IMR-90 (cell line): ENCODE measurements around the gene RPS6KA5. TPM values are rescaled to one million over a fixed set of nuclear protein-coding genes. Genes with fewer than 3 reads are reported as not detected.
A peak's percentile ranks its signal among the peaks of the same experiment; 100 is the strongest.

Source experiments
- ATAC-seq: fragments of 200-7000 bp; cut with Tn5 transposase; 2 replicates; pipeline ENCODE4 v1.9.1; 2020; ENCODE audit warnings: low read depth, mild to moderate bottlenecking, moderate library complexity
- BruUV-seq: library from RNA; stranded (reverse); fragments of 400-500 nt; replicated peaks from 2 replicates; lab custom pipeline; 2021; lab: Mats Ljungman, UMichigan
- CTCF ChIA-PET: fragments of 300-600 bp; formaldehyde crosslinking; extraction: SDS; loops from one replicate; lab custom pipeline; 2021; ENCODE audit warnings: antibody characterized with exemption; lab: Yijun Ruan, JAX
- POLR2A ChIA-PET: fragments of 300-600 bp; sonication (Branson Sonifier 250); formaldehyde crosslinking; loops from one replicate; lab custom pipeline; 2022; ENCODE audit warnings: antibody characterized with exemption; ENCODE audit not compliant: unreplicated experiment; lab: Charles Lee
- DNase-seq: peaks from one replicate; pipeline ENCODE4 v3.0.0; 2013
- H2AFZ ChIP-seq: replicated peaks from 2 replicates; pipeline ENCODE3; 2013; ENCODE audit warnings: low read length, mild to moderate bottlenecking; ENCODE audit not compliant: poor library complexity
- H2AK5ac ChIP-seq: 2 replicates; pipeline ENCODE4 v1.6.1; 2013; ENCODE audit warnings: low read depth, low read length, inconsistent platforms
- H2AK9ac ChIP-seq: replicated peaks from 2 replicates; pipeline ENCODE3; 2013; ENCODE audit warnings: mild to moderate bottlenecking, low read depth, low read length, moderate library complexity; ENCODE audit not compliant: poor library complexity
- H2BK120ac ChIP-seq: 2 replicates; pipeline ENCODE4 v1.6.1; 2013; ENCODE audit warnings: low read depth, low read length, inconsistent platforms
- H2BK15ac ChIP-seq: 3 replicates; pipeline ENCODE4 v1.6.1; 2013; ENCODE audit warnings: low read depth, low read length, inconsistent platforms
- H2BK20ac ChIP-seq: 2 replicates; pipeline ENCODE4 v1.6.1; 2013; ENCODE audit warnings: low read depth, mild to moderate bottlenecking, inconsistent platforms, low read length, moderate library complexity
- H2BK5ac ChIP-seq: 2 replicates; pipeline ENCODE4 v1.6.1; 2013; ENCODE audit warnings: mild to moderate bottlenecking, low read depth, low read length, inconsistent platforms; ENCODE audit not compliant: poor library complexity, severe bottlenecking
- H3K14ac ChIP-seq: replicated peaks from 2 replicates; pipeline ENCODE4 v1.6.1; 2013; ENCODE audit warnings: low read depth, low read length, inconsistent platforms
- H3K18ac ChIP-seq: 2 replicates; pipeline ENCODE4 v1.6.1; 2013; ENCODE audit warnings: low read depth, low read length, control low read depth
- H3K23ac ChIP-seq: 2 replicates; pipeline ENCODE4 v1.6.1; 2013; ENCODE audit warnings: low read depth, low read length, inconsistent platforms
- H3K27ac ChIP-seq: 2 replicates; pipeline ENCODE4 v1.5.1; 2013; ENCODE audit warnings: mild to moderate bottlenecking, control low read depth, low read length; ENCODE audit not compliant: insufficient read depth
- H3K27me3 ChIP-seq: 2 replicates; pipeline ENCODE4 v1.6.1; 2013; ENCODE audit warnings: low read length; ENCODE audit not compliant: control insufficient read depth, insufficient read depth
- H3K36me3 ChIP-seq: 2 replicates; pipeline ENCODE4 v1.6.1; 2013; ENCODE audit warnings: low read length, mixed read lengths; ENCODE audit not compliant: control insufficient read depth, insufficient read depth
- H3K4ac ChIP-seq: 2 replicates; pipeline ENCODE4 v1.6.1; 2013; ENCODE audit warnings: low read depth, low read length, inconsistent platforms
- H3K4me1 ChIP-seq: 2 replicates; pipeline ENCODE4 v1.6.1; 2013; ENCODE audit warnings: low read length, mixed read lengths; ENCODE audit not compliant: control insufficient read depth, insufficient read depth
- H3K4me2 ChIP-seq: 2 replicates; pipeline ENCODE4 v1.6.1; 2013; ENCODE audit warnings: low read depth, mild to moderate bottlenecking, control low read depth, low read length, moderate library complexity
- H3K4me3 ChIP-seq: 2 replicates; pipeline ENCODE4 v1.5.1; 2013; ENCODE audit warnings: low read depth, mild to moderate bottlenecking, control low read depth, low read length, moderate library complexity; ENCODE audit not compliant: insufficient read depth
- H3K56ac ChIP-seq: 2 replicates; pipeline ENCODE4 v1.6.1; 2013; ENCODE audit warnings: low read length, inconsistent platforms; ENCODE audit not compliant: insufficient read depth; ENCODE audit errors: extremely low read depth
- H3K79me1 ChIP-seq, 2 experiments: 2 replicates each; pipeline ENCODE4 v1.6.1; 2013; ENCODE audit warnings: low read length in 2 of 2, inconsistent platforms in 1 of 2, low read depth in 1 of 2
- H3K9ac ChIP-seq: 2 replicates; pipeline ENCODE4 v1.6.1; 2013; ENCODE audit warnings: low read depth, low read length, control low read depth
- H3K9me1 ChIP-seq: 2 replicates; pipeline ENCODE4 v1.6.1; 2013; ENCODE audit warnings: low read length, inconsistent platforms; ENCODE audit not compliant: insufficient read depth
- H3K9me3 ChIP-seq: 2 replicates; pipeline ENCODE4 v1.6.1; 2013; ENCODE audit warnings: low read length; ENCODE audit not compliant: control insufficient read depth, insufficient read depth
- H4K20me1 ChIP-seq: 2 replicates; pipeline ENCODE4 v1.6.1; 2013; ENCODE audit warnings: low read length, inconsistent platforms; ENCODE audit not compliant: insufficient read depth
- H4K5ac ChIP-seq: 2 replicates; pipeline ENCODE4 v1.6.1; 2013; ENCODE audit warnings: mild to moderate bottlenecking, low read depth, low read length, control low read depth
- H4K8ac ChIP-seq, 2 experiments: 2 replicates each; pipeline ENCODE4 v1.6.1; 2013; ENCODE audit warnings: low read depth in 2 of 2, low read length in 2 of 2, control low read depth in 1 of 2, inconsistent platforms in 1 of 2
- H4K91ac ChIP-seq: 2 replicates; pipeline ENCODE4 v1.6.1; 2013; ENCODE audit warnings: low read depth, low read length, inconsistent platforms; ENCODE audit not compliant: insufficient read depth
- CTCF ChIP-seq: conservative IDR thresholded peaks from 2 replicates; pipeline ENCODE4 v1.5.1; 2012; ENCODE audit warnings: mild to moderate bottlenecking, low read depth, low read length, improper control_type of control experiment
- MAFK ChIP-seq: IDR thresholded peaks from 2 replicates; pipeline ENCODE4 v1.6.1; 2012; ENCODE audit warnings: low read depth, low read length, improper control_type of control experiment
- MAZ ChIP-seq: IDR thresholded peaks from 2 replicates; pipeline ENCODE4 v1.6.1; 2012; ENCODE audit warnings: low read depth, mild to moderate bottlenecking, low read length, improper control_type of control experiment, moderate library complexity, borderline replicate concordance
- RAD21 ChIP-seq: IDR thresholded peaks from 2 replicates; pipeline ENCODE4 v1.6.1; 2012; ENCODE audit warnings: low read length, improper control_type of control experiment
- SMC3 ChIP-seq: fragments of 150-350 bp; IDR thresholded peaks from 2 replicates; pipeline ENCODE4 v1.6.1; 2016; ENCODE audit warnings: low read depth, mild to moderate bottlenecking, antibody characterized with exemption, low read length, moderate library complexity
- WGBS, 2 experiments: methylation state at CpG; one replicate each; pipeline versions ENCODE4 v1.1.5 to v1.1.7; 2013; ENCODE audit warnings: missing lambda C conversion rate in 2 of 2; ENCODE audit not compliant: insufficient read length in 1 of 2; ENCODE audit errors: extremely low coverage in 2 of 2; 5-methylcytosine and 5-hydroxymethylcytosine counted together
- dilution Hi-C: fragments of 300-500 bp; cut with HindIII; formaldehyde crosslinking; loops from one replicate; pipeline ENCODE4 v1.14.3; 2018; ENCODE audit warnings: low sequenced_read_pairs; ENCODE audit not compliant: unreplicated experiment
- in situ Hi-C: fragments of 300-500 bp; cut with MboI; formaldehyde crosslinking; loops from 3 replicates; pipeline ENCODE4 v1.14.3; 2019; ENCODE audit warnings: low sequenced_read_pairs, inconsistent platforms, mixed read lengths
- intact Hi-C: fragments of 100-400 bp; cut with micrococcal nuclease; formaldehyde crosslinking; loops from 2 replicates; pipeline ENCODE4 v1.10.0; 2022
- polyA plus RNA-seq, 3 experiments: library from polyadenylated mRNA; depleted of rRNA; stranded (reverse); fragments of >200 nt; gene quantifications; 2 replicates each; pipeline ENCODE4 v1.2.3, GENCODE V29; 2012; ENCODE audit warnings: low replicate concordance in 1 of 3
- total RNA-seq: library from RNA; depleted of rRNA; stranded (reverse); fragments of >200 nt; gene quantifications from 2 replicates; pipeline ENCODE4 v1.2.3, GENCODE V29; 2012

RPS6KA5 gene
- total and polyA plus RNA-seq, 2 of the 4 experiments (the other 2 are of a cell fraction), result 0.36 TPM

- in situ Hi-C loops, result loop anchor here (5.0 kb wide), 2 partner anchors 272 to 387 kb away; no protein-coding TSS in a partner anchor
- ChIA-PET CTCF (no interaction called here), POLR2A (no interaction called here)
- TF ChIP-seq CTCF (peak; percentile 44), MAFK (no peak), RAD21 (peak; percentile 56), SMC3 (peak; percentile 42; the same call in 1 of the 2 replicates), MAZ (no peak)
- Histone ChIP-seq H3K36me3 (no peaks in the 10 kb centered on the region), H2BK20ac (no peak overlapping the region), H4K5ac (no peak overlapping the region), H3K56ac (no peak overlapping the region), H2AK5ac (no peak overlapping the region), H4K8ac (no peak overlapping the region), H3K9me1 (no peaks in the 10 kb centered on the region), H3K4me2 (no peak overlapping the region), H3K23ac (no peak overlapping the region), H2BK5ac (no peak overlapping the region), H3K4ac (no peak overlapping the region), H3K4me3 (no peak overlapping the region), H4K20me1 (no peaks in the 10 kb centered on the region), H3K27ac (no peak overlapping the region), H3K14ac (no peak overlapping the region), H2BK15ac (no peak overlapping the region), H3K27me3 (no peaks in the 10 kb centered on the region), H2AFZ (no peak overlapping the region), H3K4me1 (no peaks in the 10 kb centered on the region), H3K18ac (no peak overlapping the region), H3K9ac (no peak overlapping the region), H2AK9ac (no peak overlapping the region), H3K9me3 (no peaks in the 10 kb centered on the region), H3K79me1 (no peaks in the 10 kb centered on the region), H4K91ac (no peak overlapping the region), H2BK120ac (no peak overlapping the region)
- intact Hi-C loops, result loop anchor here (1.0 to 5.0 kb wide), 4 partner anchors 157 to 599 kb away; no protein-coding TSS in a partner anchor
- no TSS peak for BruUV-seq
- DNase-seq (peak; percentile 19), ATAC-seq (peak; percentile 42; the same call in 1 of the 2 replicates)
- dilution Hi-C loops, result no loop called here
- no CpG with 5 or more reads among the region's 2 CpGs for WGBS, 2 experiments
Observed at GRCh38 chr14:90900476-90901083, 159.9 kb downstream of the RPS6KA5 start.
